ENCODE results near the gene TMCC1.
A peak's percentile ranks its signal among the peaks of the same experiment; 100 is the strongest.
"Not testable (repeated sequence)": the region's sequence is repeated elsewhere in the genome, so short reads cannot be mapped to it uniquely, and the experiment has no call there.

Gene TMCC1

DNA sequence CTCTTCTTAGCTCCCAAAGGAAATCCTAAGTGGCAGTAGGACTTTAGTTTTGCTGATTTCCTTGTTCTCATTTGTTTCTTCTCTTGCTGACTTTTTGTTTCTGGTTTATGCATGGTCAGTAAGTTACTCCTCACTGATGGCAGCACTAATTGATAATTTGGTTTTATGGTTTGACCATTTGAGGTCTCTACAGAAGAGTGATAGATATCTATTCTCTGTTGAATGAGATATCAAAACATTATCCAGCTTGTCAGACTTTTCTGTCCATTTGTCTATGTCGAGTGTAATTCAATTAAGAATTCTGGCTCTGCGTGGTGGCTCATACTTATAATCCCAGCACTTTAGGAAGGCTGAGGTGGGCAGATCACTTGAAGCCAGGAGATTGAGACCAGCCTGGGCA is 202.5 kb downstream of the TMCC1 start:
- no peak overlapping the region for H3K4me2 ChIP-seq (ENCODE audit: low read length)

DNA sequence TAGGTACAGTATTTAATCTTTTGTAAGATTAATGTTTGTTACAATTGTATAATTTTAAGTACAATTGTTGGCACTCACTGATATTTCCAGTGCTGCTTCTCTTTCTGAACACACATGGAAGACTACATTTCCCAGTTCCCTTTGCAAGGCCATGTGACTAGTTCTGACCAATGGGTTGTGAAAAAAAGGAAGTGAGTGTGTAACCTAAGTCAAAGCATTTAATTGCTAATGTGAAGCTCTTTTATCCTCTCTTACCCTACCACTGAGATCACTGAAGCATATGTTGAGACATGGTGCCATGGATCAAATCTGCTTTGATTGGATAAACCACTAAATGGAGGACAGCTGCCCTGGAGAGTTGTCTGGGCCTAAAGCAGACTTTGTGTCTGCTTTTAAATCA is 203.1 kb downstream of the TMCC1 start:
- no peak overlapping the region for H3K4me2 ChIP-seq (ENCODE audit: low read length)
- no peaks in the 10 kb centered on the region for H3K27me3 ChIP-seq (ENCODE audit: control insufficient read depth, insufficient read depth, low read length)
- H3K36me3 ChIP-seq (ENCODE audit: insufficient read depth, low read length) = no peaks in the 10 kb centered on the region
- no peak overlapping the region for H3K9ac ChIP-seq (ENCODE audit: low read depth, low read length)
- H3K4me3 ChIP-seq (ENCODE audit: low read length) = no peak overlapping the region
- peaks cover 8% of the 10 kb centered on the region for H3K4me1 ChIP-seq (ENCODE audit: control insufficient read depth, insufficient read depth, low read length)
- no peaks in the 10 kb centered on the region for H3K9me3 ChIP-seq (replicated peaks; ENCODE audit: low read length)

More for the DNA sequence above, 202.5 kb downstream of the TMCC1 start:
- Histone ChIP-seq H3K4me3 (ENCODE audit: low read length) (no peak overlapping the region), H3K4me1 (ENCODE audit: control insufficient read depth, insufficient read depth, low read length) (peaks cover 8% of the 10 kb centered on the region), H3K27me3 (ENCODE audit: control insufficient read depth, insufficient read depth, low read length) (no peaks in the 10 kb centered on the region), H3K36me3 (ENCODE audit: insufficient read depth, low read length) (no peaks in the 10 kb centered on the region), H3K9ac (ENCODE audit: low read depth, low read length) (no peak overlapping the region), H3K9me3 (replicated peaks; ENCODE audit: low read length) (no peaks in the 10 kb centered on the region)

DNA sequence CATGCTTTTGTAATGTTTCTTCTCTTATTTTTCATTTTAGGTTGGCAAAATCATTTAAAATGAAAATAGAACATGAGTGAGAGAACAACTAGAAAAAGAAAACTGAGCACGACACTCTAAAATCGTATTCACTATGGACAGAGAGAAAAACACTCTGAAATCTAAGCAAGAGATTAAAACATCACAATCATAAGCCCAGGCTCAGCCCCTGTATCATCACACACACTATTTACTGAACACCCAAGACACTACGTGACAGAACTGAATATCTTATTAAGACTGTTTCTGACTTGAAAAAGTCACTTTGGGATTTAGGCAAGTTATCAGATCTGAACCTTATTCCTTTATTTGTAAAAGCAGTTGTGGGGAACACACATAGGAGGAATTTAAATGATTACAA is 204.5 kb downstream of the TMCC1 start:
- H3K36me3 ChIP-seq (ENCODE audit: insufficient read depth, low read length) = no peaks in the 10 kb centered on the region
- H3K4me2 ChIP-seq (ENCODE audit: low read length) = no peak overlapping the region
- H3K9ac ChIP-seq (ENCODE audit: low read depth, low read length) = no peak overlapping the region
- no peak overlapping the region for H3K4me3 ChIP-seq (ENCODE audit: low read length)
- no peaks in the 10 kb centered on the region for H3K27me3 ChIP-seq (ENCODE audit: control insufficient read depth, insufficient read depth, low read length)
- no peaks in the 10 kb centered on the region for H3K9me3 ChIP-seq (replicated peaks; ENCODE audit: low read length)
- H3K4me1 ChIP-seq (ENCODE audit: control insufficient read depth, insufficient read depth, low read length) = peaks cover 8% of the 10 kb centered on the region

DNA sequence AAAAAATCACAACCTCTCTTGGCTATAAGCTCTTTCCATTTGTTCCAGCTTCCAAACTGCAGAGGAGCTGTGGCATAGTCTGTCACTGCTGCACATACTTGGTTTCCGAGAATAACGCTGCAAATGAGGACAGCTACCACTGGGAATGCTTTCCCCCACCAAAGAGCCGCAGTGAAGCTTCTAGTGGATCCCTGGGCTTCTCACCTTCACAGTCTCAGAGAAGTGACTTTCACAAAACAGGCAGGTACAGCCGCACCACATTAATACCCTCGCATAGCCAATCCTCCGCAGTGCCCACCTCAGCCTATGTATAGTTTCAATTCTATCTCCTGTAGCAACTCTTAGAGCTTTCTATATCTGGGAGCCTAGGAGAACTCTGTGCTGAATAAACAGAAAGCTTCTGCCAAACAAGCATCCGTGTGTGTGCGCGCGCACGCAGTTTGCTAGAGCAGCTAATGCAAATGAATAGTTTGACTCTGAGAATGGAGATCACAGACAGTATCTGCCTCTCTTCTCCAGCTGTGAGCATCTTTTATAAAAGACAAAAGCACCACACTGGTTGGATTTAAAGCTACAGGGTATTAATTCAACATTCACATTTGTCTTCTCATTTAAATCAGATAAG is 205.1 kb downstream of the TMCC1 start:
- H3K36me3 ChIP-seq (ENCODE audit: insufficient read depth, low read length) = no peaks in the 10 kb centered on the region
- peak overlapping the region; percentile 82 for H3K4me2 ChIP-seq (ENCODE audit: low read length)
- H3K9me3 ChIP-seq (replicated peaks; ENCODE audit: low read length) = no peaks in the 10 kb centered on the region
- H3K4me1 ChIP-seq (ENCODE audit: control insufficient read depth, insufficient read depth, low read length) = peaks cover 8% of the 10 kb centered on the region
- peak overlapping the region; percentile 29 for H3K9ac ChIP-seq (ENCODE audit: low read depth, low read length)
- H3K4me3 ChIP-seq (ENCODE audit: low read length) = peak overlapping the region; percentile 62
- no peaks in the 10 kb centered on the region for H3K27me3 ChIP-seq (ENCODE audit: control insufficient read depth, insufficient read depth, low read length)

GRCh38 chr3:129687586-129688125 is 205.9 kb downstream of the TMCC1 start:
- no peak overlapping the region for H3K4me3 ChIP-seq (ENCODE audit: low read length)
- H3K4me1 ChIP-seq (ENCODE audit: control insufficient read depth, insufficient read depth, low read length) = peaks cover 8% of the 10 kb centered on the region
- peak overlapping the region; percentile 82 for H3K4me2 ChIP-seq (ENCODE audit: low read length)
- H3K36me3 ChIP-seq (ENCODE audit: insufficient read depth, low read length) = no peaks in the 10 kb centered on the region
- no peak overlapping the region for H3K9ac ChIP-seq (ENCODE audit: low read depth, low read length)
- H3K9me3 ChIP-seq (replicated peaks; ENCODE audit: low read length) = no peaks in the 10 kb centered on the region
- H3K27me3 ChIP-seq (ENCODE audit: control insufficient read depth, insufficient read depth, low read length) = no peaks in the 10 kb centered on the region

DNA sequence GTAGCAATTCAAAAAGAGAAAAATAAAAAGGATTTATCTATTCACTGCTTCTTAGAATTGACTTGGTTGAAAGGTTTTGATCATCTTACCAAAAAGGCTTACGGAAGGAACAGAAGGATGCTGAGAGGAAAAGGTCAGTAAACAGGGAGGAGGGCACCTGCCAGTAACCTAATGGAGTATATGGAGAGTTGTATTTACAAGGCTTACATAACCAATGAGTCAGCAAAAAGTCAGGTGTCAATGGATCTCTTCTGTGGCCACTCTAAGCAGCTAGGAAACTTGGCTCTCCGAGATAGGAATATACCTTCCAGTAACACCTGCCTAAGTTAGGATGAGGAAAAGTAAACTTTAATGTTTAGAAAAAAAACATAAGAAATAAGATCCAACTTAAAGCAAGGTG is 206.6 kb downstream of the TMCC1 start:
- no peak overlapping the region for H3K4me2 ChIP-seq (ENCODE audit: low read length)
- no peak overlapping the region for H3K4me3 ChIP-seq (ENCODE audit: low read length)
- no peaks in the 10 kb centered on the region for H3K36me3 ChIP-seq (ENCODE audit: insufficient read depth, low read length)
- H3K4me1 ChIP-seq (ENCODE audit: control insufficient read depth, insufficient read depth, low read length) = peaks cover 8% of the 10 kb centered on the region
- H3K27me3 ChIP-seq (ENCODE audit: control insufficient read depth, insufficient read depth, low read length) = no peaks in the 10 kb centered on the region
- no peak overlapping the region for H3K9ac ChIP-seq (ENCODE audit: low read depth, low read length)
- no peaks in the 10 kb centered on the region for H3K9me3 ChIP-seq (replicated peaks; ENCODE audit: low read length)

DNA sequence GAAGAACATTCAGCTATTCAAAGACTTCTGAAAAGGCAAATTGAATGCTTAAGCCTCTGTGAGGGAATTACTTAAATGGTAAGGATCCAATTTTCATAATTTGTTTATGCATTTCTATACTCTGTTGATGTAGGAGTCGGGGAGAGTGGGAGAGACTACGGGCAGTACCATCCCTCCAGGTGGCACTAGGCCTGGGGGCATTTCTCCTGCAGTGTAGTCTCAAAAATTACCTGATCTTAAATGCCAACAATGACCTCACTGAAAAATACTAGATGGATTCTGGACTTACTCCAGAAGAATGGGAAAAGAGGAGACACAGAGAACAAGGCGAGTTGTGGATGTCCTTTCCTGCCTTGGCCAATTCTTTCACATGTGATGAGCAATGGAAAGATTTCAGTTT is 209.2 kb downstream of the TMCC1 start:
- Histone ChIP-seq H3K36me3 (ENCODE audit: insufficient read depth, low read length) (no peaks in the 10 kb centered on the region), H3K4me2 (ENCODE audit: low read length) (no peak overlapping the region)

DNA sequence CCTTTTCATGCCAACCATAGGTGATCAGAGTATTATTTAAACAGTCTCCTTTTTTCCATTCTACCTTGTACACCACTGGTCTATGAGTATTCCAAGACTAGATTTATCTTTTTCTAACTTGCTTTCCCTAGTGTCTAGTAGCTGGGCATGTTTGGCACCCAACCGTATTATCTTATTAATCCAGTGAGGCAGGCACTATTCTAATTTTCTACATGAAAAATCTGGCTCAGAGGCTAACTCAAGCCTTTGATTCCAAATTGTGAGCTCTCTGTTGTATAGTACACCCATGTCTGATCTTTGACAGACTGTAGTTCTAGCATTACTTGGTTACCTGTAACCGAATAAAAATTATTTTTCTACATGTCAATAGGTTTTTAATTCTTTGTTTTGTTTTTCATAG is 210.3 kb downstream of the TMCC1 start:
- no peak overlapping the region for H3K4me2 ChIP-seq (ENCODE audit: low read length)
- no peaks in the 10 kb centered on the region for H3K36me3 ChIP-seq (ENCODE audit: insufficient read depth, low read length)
- no peaks in the 10 kb centered on the region for H3K27me3 ChIP-seq (ENCODE audit: control insufficient read depth, insufficient read depth, low read length)
- no peak overlapping the region for H3K4me3 ChIP-seq (ENCODE audit: low read length)
- no peak overlapping the region for H3K9ac ChIP-seq (ENCODE audit: low read depth, low read length)
- H3K4me1 ChIP-seq (ENCODE audit: control insufficient read depth, insufficient read depth, low read length) = peaks cover 2% of the 10 kb centered on the region
- H3K9me3 ChIP-seq (replicated peaks; ENCODE audit: low read length) = no peaks in the 10 kb centered on the region

More for the DNA sequence above, 209.2 kb downstream of the TMCC1 start:
- Histone ChIP-seq H3K9ac (ENCODE audit: low read depth, low read length) (no peak overlapping the region), H3K4me1 (ENCODE audit: control insufficient read depth, insufficient read depth, low read length) (peaks cover 8% of the 10 kb centered on the region), H3K27me3 (ENCODE audit: control insufficient read depth, insufficient read depth, low read length) (no peaks in the 10 kb centered on the region), H3K9me3 (replicated peaks; ENCODE audit: low read length) (no peaks in the 10 kb centered on the region), H3K4me3 (ENCODE audit: low read length) (no peak overlapping the region)

DNA sequence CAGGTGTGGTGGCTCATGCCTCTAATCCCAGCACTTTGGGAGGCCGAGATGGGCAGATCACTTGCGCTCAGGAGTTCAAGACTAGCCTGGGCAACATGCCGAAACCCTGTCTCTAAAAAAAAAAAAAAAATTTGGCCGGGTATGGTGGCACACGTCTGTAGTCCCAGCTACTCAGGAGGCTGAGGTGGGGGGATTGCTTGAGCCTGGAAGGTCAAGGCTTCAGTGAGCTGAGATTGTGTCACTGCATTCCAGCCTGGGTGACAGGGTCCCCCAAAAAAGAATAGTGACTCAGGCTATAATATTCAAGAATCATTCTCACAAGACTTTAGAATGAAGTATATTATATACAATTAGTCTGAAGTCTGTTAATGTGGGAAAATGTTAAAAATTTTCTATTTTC is 216.5 kb downstream of the TMCC1 start:
- Histone ChIP-seq H3K9ac (ENCODE audit: low read depth, low read length) (no peak overlapping the region), H3K4me2 (ENCODE audit: low read length) (no peak overlapping the region), H3K9me3 (replicated peaks; ENCODE audit: low read length) (no peaks in the 10 kb centered on the region), H3K4me3 (ENCODE audit: low read length) (no peak overlapping the region), H3K36me3 (ENCODE audit: insufficient read depth, low read length) (no peaks in the 10 kb centered on the region), H3K27me3 (ENCODE audit: control insufficient read depth, insufficient read depth, low read length) (no peaks in the 10 kb centered on the region), H3K4me1 (ENCODE audit: control insufficient read depth, insufficient read depth, low read length) (no peaks in the 10 kb centered on the region)

- not testable (repeated sequence) for H3K9me3 ChIP-seq (replicated peaks; ENCODE audit: low read length); H3K9ac ChIP-seq (ENCODE audit: low read depth, low read length); H3K27me3 ChIP-seq (ENCODE audit: control insufficient read depth, insufficient read depth, low read length); H3K4me2 ChIP-seq (ENCODE audit: low read length); H3K36me3 ChIP-seq (ENCODE audit: insufficient read depth, low read length); H3K4me3 ChIP-seq (ENCODE audit: low read length); H3K4me1 ChIP-seq (ENCODE audit: control insufficient read depth, insufficient read depth, low read length)
Observed at GRCh38 chr3:129674798-129675123, 218.8 kb downstream of the TMCC1 start.

GRCh38 chr3:129673897-129674797 is 219.4 kb downstream of the TMCC1 start:
- H3K4me3 ChIP-seq (ENCODE audit: low read length) = no peak overlapping the region
- H3K9ac ChIP-seq (ENCODE audit: low read depth, low read length) = no peak overlapping the region
- no peaks in the 10 kb centered on the region for H3K4me1 ChIP-seq (ENCODE audit: control insufficient read depth, insufficient read depth, low read length)

More at GRCh38 chr3:129673897-129674797, 219.4 kb downstream of the TMCC1 start:
- Histone ChIP-seq H3K9me3 (replicated peaks; ENCODE audit: low read length) (no peaks in the 10 kb centered on the region), H3K36me3 (ENCODE audit: insufficient read depth, low read length) (peaks cover 8% of the 10 kb centered on the region), H3K4me2 (ENCODE audit: low read length) (no peak overlapping the region), H3K27me3 (ENCODE audit: control insufficient read depth, insufficient read depth, low read length) (no peaks in the 10 kb centered on the region)
